ENCODE results near the gene SPAG16. TPM values are rescaled to one million over a fixed set of nuclear protein-coding genes. Genes with fewer than 3 reads are reported as not detected.

Gene SPAG16
- total and polyA plus RNA-seq, 2 of the 13 experiments (the other 11 are each of a cell fraction or from before 2014, with no cell fraction given) = 9.6 to 26.5 TPM

DNA sequence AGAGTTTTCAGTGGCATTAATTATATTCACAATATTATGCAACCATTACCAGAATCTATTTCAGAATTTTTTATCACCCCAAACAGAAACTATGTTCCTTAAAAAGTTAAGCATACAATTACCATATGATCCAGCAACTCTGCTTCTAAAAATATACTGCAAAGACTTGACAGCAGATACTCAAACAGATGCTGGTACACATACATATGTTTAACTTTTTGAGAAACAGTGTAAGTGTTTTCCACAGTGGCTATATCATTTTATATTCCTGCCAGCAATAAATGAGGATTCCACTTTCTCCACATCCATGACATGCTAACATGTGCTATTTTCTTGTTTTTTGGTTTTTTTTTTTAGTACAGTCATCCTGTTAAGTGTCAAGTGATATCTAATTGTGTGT is 687.3 kb downstream of the SPAG16 start (continued):
- TF ChIP-seq, protein P1, sequence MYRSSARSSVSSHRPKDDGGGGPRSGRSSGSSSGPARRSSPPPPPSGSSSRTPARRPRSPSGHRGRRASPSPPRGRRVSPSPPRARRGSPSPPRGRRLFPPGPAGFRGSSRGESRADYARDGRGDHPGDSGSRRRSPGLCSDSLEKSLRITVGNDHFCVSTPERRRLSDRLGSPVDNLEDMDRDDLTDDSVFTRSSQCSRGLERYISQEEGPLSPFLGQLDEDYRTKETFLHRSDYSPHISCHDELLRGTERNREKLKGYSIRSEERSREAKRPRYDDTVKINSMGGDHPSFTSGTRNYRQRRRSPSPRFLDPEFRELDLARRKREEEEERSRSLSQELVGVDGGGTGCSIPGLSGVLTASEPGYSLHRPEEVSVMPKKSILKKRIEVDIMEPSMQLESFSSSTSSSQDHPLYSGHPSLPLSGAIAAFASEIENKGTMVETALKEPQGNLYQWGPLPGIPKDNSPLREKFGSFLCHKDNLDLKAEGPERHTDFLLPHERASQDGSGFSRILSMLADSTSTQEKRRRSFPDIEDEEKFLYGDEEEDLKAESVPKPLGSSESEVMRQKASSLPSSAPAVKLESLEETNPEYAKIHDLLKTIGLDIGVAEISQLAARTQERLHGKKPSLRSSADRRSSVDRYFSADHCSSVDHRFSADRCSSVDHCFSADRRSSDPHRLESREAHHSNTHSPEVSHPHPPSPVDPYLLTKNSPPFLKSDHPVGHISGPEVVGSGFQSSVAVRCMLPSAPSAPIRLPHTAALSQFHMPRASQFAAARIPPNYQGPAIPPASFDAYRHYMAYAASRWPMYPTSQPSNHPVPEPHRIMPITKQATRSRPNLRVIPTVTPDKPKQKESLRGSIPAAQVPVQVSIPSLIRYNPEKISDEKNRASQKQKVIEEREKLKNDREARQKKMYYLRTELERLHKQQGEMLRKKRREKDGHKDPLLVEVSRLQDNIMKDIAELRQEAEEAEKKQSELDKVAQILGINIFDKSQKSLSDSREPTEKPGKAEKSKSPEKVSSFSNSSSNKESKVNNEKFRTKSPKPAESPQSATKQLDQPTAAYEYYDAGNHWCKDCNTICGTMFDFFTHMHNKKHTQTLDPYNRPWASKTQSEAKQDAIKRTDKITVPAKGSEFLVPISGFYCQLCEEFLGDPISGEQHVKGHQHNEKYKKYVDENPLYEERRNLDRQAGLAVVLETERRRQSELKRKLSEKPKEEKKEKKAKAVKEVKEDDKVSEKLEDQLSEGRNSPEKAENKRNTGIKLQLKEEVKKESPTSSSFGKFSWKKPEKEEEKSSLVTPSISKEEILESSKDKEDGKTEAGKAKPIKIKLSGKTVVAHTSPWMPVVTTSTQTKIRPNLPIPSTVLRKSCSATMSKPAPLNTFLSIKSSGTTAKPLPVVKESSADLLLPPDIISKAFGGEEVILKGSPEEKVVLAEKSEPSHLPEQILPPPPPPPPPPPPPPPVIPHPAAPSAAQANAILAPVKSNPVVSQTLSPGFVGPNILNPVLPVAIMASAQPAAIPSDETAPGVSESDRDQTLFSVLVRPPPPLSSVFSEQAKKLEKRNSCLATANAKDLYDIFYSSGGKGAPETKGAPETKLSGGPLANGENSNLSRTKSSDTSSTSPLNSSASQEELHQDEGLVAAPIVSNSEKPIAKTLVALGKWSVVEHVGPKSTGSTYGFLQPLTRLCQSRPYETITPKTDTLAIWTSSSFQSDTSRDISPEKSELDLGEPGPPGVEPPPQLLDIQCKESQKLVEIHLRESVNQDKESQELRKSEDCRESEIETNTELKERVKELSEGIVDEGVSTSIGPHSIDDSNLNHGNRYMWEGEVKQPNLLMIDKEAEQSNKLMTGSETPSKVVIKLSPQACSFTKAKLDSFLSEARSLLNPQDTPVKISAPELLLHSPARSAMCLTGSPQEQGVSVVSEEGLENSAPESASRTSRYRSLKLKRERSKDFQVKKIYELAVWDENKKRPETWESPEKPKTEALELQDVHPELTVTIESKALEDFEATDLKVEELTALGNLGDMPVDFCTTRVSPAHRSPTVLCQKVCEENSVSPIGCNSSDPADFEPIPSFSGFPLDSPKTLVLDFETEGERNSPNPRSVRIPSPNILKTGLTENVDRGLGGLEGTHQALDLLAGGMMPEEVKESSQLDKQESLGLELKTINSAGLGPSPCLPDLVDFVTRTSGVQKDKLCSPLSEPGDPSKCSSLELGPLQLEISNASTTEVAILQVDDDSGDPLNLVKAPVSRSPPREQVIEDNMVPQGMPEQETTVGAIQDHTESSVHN (CRISPR knock-in tag; IDR thresholded peaks at IDR 0.05) = no peak
- TF ChIP-seq SKI (IDR thresholded peaks at IDR 0.05; ENCODE audit: partially characterized antibody) (no peak), ZNF44 (CRISPR knock-in tag; IDR thresholded peaks at IDR 0.05) (no peak), KLF12 (CRISPR knock-in tag; IDR thresholded peaks at IDR 0.05; ENCODE audit: borderline replicate concordance) (no peak), ZNF296 (CRISPR knock-in tag; conservative IDR thresholded peaks at IDR 0.05) (no peak)

DNA sequence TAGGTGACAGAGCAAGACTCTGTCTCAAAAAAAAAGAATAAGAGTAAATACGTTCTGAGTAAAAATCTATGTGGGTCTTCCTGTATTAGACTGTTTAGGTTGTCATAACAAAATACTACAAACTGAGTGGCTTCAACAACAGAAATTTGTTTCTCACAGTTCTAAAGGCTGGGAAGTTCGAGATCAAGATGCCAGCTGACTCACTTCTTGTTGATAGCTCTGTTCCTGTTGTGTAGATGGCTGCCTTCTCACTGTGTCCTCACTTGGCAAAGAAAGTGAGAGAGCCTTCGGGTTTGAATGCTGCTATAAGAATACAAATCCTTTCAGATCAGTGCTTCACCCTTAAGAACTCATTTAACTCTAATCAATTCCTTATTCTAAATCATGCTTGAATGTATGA is 696.6 kb downstream of the SPAG16 start:
- Histone ChIP-seq H3K9ac (ENCODE audit: insufficient read depth, low read depth, low read length) (no peak overlapping the region), H3K27me3 (ENCODE audit: control insufficient read depth in 1 of 2, insufficient read depth in 2 of 2, low read length in 2 of 2) (no peaks in the 10 kb centered on the region), H3K27ac (ENCODE audit: extremely low read length, insufficient read depth, low read length) (no peak overlapping the region), H2AFZ (ENCODE audit: low read length) (no peak overlapping the region), H4K20me1 (ENCODE audit: insufficient read depth, low read length) (no peaks in the 10 kb centered on the region), H3K9me3 (ENCODE audit: low read length) (no peaks in the 10 kb centered on the region), H3K79me2 (ENCODE audit: insufficient read depth, low read length) (no peaks in the 10 kb centered on the region), H3K4me2 (ENCODE audit: low read depth, low read length) (no peak overlapping the region), H3K4me3 (replicated peaks in 1 of 3; ENCODE audit: insufficient read depth in 1 of 3, low read depth in 2 of 3, low read length in 3 of 3) (no peak overlapping the region), H3K4me1 (ENCODE audit: insufficient read depth, low read length) (no peaks in the 10 kb centered on the region), H3K36me3 (replicated peaks in 1 of 2; ENCODE audit: control insufficient read depth in 1 of 2, insufficient read depth in 2 of 2, low read length in 2 of 2) (no peaks in the 10 kb centered on the region)
- ChIA-PET POLR2A (no interaction called here), CTCF (ENCODE audit: low intra/inter-chr PET ratio, low total read pairs) (no interaction called here)
- 4% methylated on average over 3 of the region's 3 CpGs for WGBS (ENCODE audit: low lambda C conversion rate)
- no peak for DNase-seq (ENCODE audit: low spot score)
- FAIRE-seq = no peak
- no peak for ATAC-seq
- in situ Hi-C loops (cut with HindIII; ENCODE audit: extremely low pct_ligation_motif_present, low pct_unique_long_range_greater_than_20kb) = no loop called here
- intact Hi-C loops (cut with micrococcal nuclease; ENCODE audit: unreplicated experiment) = no loop called here
- BruUV-seq (replicated peaks) = no TSS peak
- TF ChIP-seq TCF12 (IDR thresholded peaks at IDR 0.05) = no peak
- no peak for TF ChIP-seq TCF12 (CRISPR knock-in tag; IDR thresholded peaks at IDR 0.05)
- no peak for TF ChIP-seq PCBP1 (IDR thresholded peaks at IDR 0.05; ENCODE audit: borderline replicate concordance, low read depth, low read length)
- TF ChIP-seq ZBTB7B (CRISPR knock-in tag; IDR thresholded peaks at IDR 0.05) = no peak
- TF ChIP-seq ZNF558 (CRISPR knock-in tag; IDR thresholded peaks at IDR 0.05; ENCODE audit: borderline replicate concordance) = no peak
- no peak for TF ChIP-seq MYNN (CRISPR knock-in tag; IDR thresholded peaks at IDR 0.05; ENCODE audit: low read depth)
- TF ChIP-seq ARID2 (CRISPR knock-in tag; IDR thresholded peaks at IDR 0.05; ENCODE audit: borderline replicate concordance) = no peak
- no peak for TF ChIP-seq ZNF552 (CRISPR knock-in tag; IDR thresholded peaks at IDR 0.05; ENCODE audit: borderline replicate concordance)
- no peak for TF ChIP-seq ZNF367 (CRISPR knock-in tag; IDR thresholded peaks at IDR 0.05; ENCODE audit: borderline replicate concordance)
- TF ChIP-seq, protein P2, sequence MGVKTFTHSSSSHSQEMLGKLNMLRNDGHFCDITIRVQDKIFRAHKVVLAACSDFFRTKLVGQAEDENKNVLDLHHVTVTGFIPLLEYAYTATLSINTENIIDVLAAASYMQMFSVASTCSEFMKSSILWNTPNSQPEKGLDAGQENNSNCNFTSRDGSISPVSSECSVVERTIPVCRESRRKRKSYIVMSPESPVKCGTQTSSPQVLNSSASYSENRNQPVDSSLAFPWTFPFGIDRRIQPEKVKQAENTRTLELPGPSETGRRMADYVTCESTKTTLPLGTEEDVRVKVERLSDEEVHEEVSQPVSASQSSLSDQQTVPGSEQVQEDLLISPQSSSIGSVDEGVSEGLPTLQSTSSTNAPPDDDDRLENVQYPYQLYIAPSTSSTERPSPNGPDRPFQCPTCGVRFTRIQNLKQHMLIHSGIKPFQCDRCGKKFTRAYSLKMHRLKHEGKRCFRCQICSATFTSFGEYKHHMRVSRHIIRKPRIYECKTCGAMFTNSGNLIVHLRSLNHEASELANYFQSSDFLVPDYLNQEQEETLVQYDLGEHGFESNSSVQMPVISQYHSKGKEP (CRISPR knock-in tag; IDR thresholded peaks at IDR 0.05) = no peak
- no peak for TF ChIP-seq ZNF713 (CRISPR knock-in tag; IDR thresholded peaks at IDR 0.05)
